Upper lobe of right lung (tissue), 1 donor: Measurements from ENCODE around the gene PAQR6. TPM values are rescaled to one million over a fixed set of nuclear protein-coding genes. Genes with fewer than 3 reads are reported as not detected.

Source experiments
- ATAC-seq: fragments of 200-7000 bp; cut with Tn5 transposase; one replicate; pipeline ENCODE4 v1.9.1; 2020; ENCODE audit warnings: mild to moderate bottlenecking, moderate library complexity
- DNase-seq: peaks from one replicate; pipeline ENCODE4 v3.0.0-alpha.2; 2020
- H3K27ac ChIP-seq: fragments of 200-600 bp; one replicate; pipeline ENCODE4 v1.8.0; 2022
- H3K27me3 ChIP-seq: fragments of 200-600 bp; one replicate; pipeline ENCODE4 v1.8.0; 2022; ENCODE audit warnings: mild to moderate bottlenecking
- H3K36me3 ChIP-seq: fragments of 200-600 bp; one replicate; pipeline ENCODE4 v1.8.0; 2022
- H3K4me1 ChIP-seq: fragments of 200-600 bp; one replicate; pipeline ENCODE4 v1.8.0; 2022
- H3K4me3 ChIP-seq: fragments of 200-600 bp; one replicate; pipeline ENCODE4 v1.8.0; 2022; ENCODE audit warnings: mild to moderate bottlenecking
- H3K9me3 ChIP-seq: fragments of 200-600 bp; one replicate; pipeline ENCODE4 v1.8.0; 2022
- CTCF ChIP-seq: fragments of 200-600 bp; IDR thresholded peaks from one replicate; pipeline ENCODE4 v1.8.0; 2022; ENCODE audit warnings: antibody characterized with exemption
- intact Hi-C: fragments of 100-400 bp; cut with DNase I; formaldehyde crosslinking; loops from one replicate; pipeline ENCODE4 v1.11.0; 2022
- total RNA-seq: library from RNA; stranded (reverse); fragmentation: NEBNext Ultra II Directional; extraction: Animal tissue kit (Norgen Biotek cat#: 25700); gene quantifications from one replicate; pipeline ENCODE4 v1.2.1, GENCODE V29; 2021
- donor health status: DM: no; HTN: yes; CAD: no; lungs with severe emphysema.

Gene PAQR6
- total RNA-seq, 1 donor from 2014 or later = 1.9 TPM

- ATAC-seq (peak; percentile 95), DNase-seq (peak; percentile 98)
- intact Hi-C loops = no loop called here
- peak within 1 kb of the TSS; percentile 88 for H3K27ac ChIP-seq
- peaks cover 25% of the 10 kb centered on the region for H3K4me1 ChIP-seq
- H3K27me3 ChIP-seq = no peaks in the 10 kb centered on the region
- no peaks in the 10 kb centered on the region for H3K9me3 ChIP-seq
- peaks cover 24% of the 10 kb centered on the region for H3K36me3 ChIP-seq
- TF ChIP-seq CTCF = no peak
- H3K4me3 ChIP-seq = peak within 1 kb of the TSS; percentile 67
These were observed 34.8 kb upstream of the PAQR6 start, which contains the start of gene SMG5 for GRCh38 chr1:156282479-156283222. TSS of gene SMG5 (minus strand) at chr1:156282825. CDS start at chr1:156282680, 145 bp downstream.

GRCh38 chr1:156281693-156282478 is 34.0 kb upstream of the PAQR6 start:
- no peaks in the 10 kb centered on the region for H3K9me3 ChIP-seq
- ATAC-seq (peak; percentile 14), DNase-seq (no peak)
- no peaks in the 10 kb centered on the region for H3K27me3 ChIP-seq
- H3K4me1 ChIP-seq = peaks cover 32% of the 10 kb centered on the region
- H3K4me3 ChIP-seq = peak overlapping the region; percentile 67
- intact Hi-C loops = no loop called here
- peak overlapping the region; percentile 88 for H3K27ac ChIP-seq
- no peak for TF ChIP-seq CTCF
- H3K36me3 ChIP-seq = peaks cover 31% of the 10 kb centered on the region

GRCh38 chr1:156281281-156281680 is 33.4 kb upstream of the PAQR6 start:
- H3K27ac ChIP-seq = no peak overlapping the region
- ATAC-seq = no peak
- no peak for DNase-seq
- H3K27me3 ChIP-seq = no peaks in the 10 kb centered on the region
- TF ChIP-seq CTCF = no peak
- peak overlapping the region; percentile 67 for H3K4me3 ChIP-seq
- H3K9me3 ChIP-seq = no peaks in the 10 kb centered on the region
- peaks cover 37% of the 10 kb centered on the region for H3K36me3 ChIP-seq
- intact Hi-C loops = no loop called here
- peaks cover 35% of the 10 kb centered on the region for H3K4me1 ChIP-seq

- intact Hi-C loops = no loop called here
- Histone ChIP-seq H3K9me3 (no peaks in the 10 kb centered on the region), H3K27ac (no peak overlapping the region), H3K4me1 (peaks cover 35% of the 10 kb centered on the region), H3K36me3 (peaks cover 52% of the 10 kb centered on the region), H3K4me3 (no peak overlapping the region), H3K27me3 (no peaks in the 10 kb centered on the region)
- ATAC-seq (no peak), DNase-seq (no peak)
- TF ChIP-seq CTCF = no peak
These were observed 32.0 kb upstream of the PAQR6 start for GRCh38 chr1:156279837-156280236.

- ATAC-seq = peak; percentile 63
- H3K27ac ChIP-seq = no peak overlapping the region
These were observed 29.1 kb upstream of the PAQR6 start for GRCh38 chr1:156276966-156277381.

More at GRCh38 chr1:156276966-156277381, 29.1 kb upstream of the PAQR6 start:
- DNase-seq = no peak
- TF ChIP-seq CTCF = no peak
- Histone ChIP-seq H3K9me3 (no peaks in the 10 kb centered on the region), H3K4me1 (peaks cover 26% of the 10 kb centered on the region), H3K36me3 (peaks cover 80% of the 10 kb centered on the region), H3K27me3 (no peaks in the 10 kb centered on the region), H3K4me3 (no peak overlapping the region)
- intact Hi-C loops = no loop called here
